SK-N-SH (cell line): Measurements from ENCODE around the gene GALNT17.

Source experiments
- CHD2 ChIP-seq: fragments of 150-350 bp; IDR thresholded peaks from 2 replicates; pipeline ENCODE4 v1.6.1; 2018; ENCODE audit warnings: low read length; ENCODE audit not compliant: partially characterized antibody
- CTCF ChIP-seq: fragments of 200-600 bp; sonication (generic); IDR thresholded peaks from 2 replicates; pipeline ENCODE4 v1.6.1; 2017; ENCODE audit warnings: antibody characterized with exemption, mild to moderate bottlenecking, moderate library complexity
- EP300 ChIP-seq, 2 experiments: IDR thresholded peaks; 2 replicates each; pipeline versions ENCODE4 v1.4.0 to v1.6.1; 2012; ENCODE audit warnings: borderline replicate concordance in 1 of 2, low read depth in 1 of 2, low read length in 1 of 2
- PBX3 ChIP-seq: IDR thresholded peaks from 2 replicates; pipeline ENCODE4; 2012
- POLR2AphosphoS5 ChIP-seq: IDR thresholded peaks from 2 replicates; pipeline ENCODE4 v1.6.1; 2012; ENCODE audit warnings: low read depth, low read length
- REST ChIP-seq: IDR thresholded peaks from 2 replicates; pipeline ENCODE4 v1.6.1; 2012; ENCODE audit warnings: mild to moderate bottlenecking, low read depth, low read length, moderate library complexity
- RFX5 ChIP-seq: IDR thresholded peaks from 2 replicates; pipeline ENCODE4 v1.6.1; 2012; ENCODE audit warnings: mild to moderate bottlenecking, improper control_type of control experiment, low read length
- SMC3 ChIP-seq: IDR thresholded peaks from 2 replicates; pipeline ENCODE4 v1.6.1; 2012; ENCODE audit warnings: low read depth, low read length, improper control_type of control experiment
- YY1 ChIP-seq: IDR thresholded peaks from 2 replicates; pipeline ENCODE4 v1.4.0; 2012; ENCODE audit warnings: low read depth, mild to moderate bottlenecking

- no peak for TF ChIP-seq CTCF
- TF ChIP-seq REST: no peak
- no peak for TF ChIP-seq POLR2AphosphoS5
- TF ChIP-seq RFX5: no peak
- TF ChIP-seq SMC3: no peak
- TF ChIP-seq YY1: no peak
- no peak for TF ChIP-seq CHD2
- TF ChIP-seq EP300 (IDR thresholded peaks at IDR 0.05; ENCODE audit: borderline replicate concordance in 1 of 2, low read depth in 1 of 2, low read length in 1 of 2): no peak
- TF ChIP-seq PBX3: no peak
Observed at GRCh38 chr7:71372991-71373390, 241.0 kb downstream of the GALNT17 start.
